ENCODE results near the gene EIF3L. TPM values are rescaled to one million over a fixed set of nuclear protein-coding genes. Genes with fewer than 3 reads are reported as not detected.

The EIF3L gene
- total and polyA plus RNA-seq, 3 donors from 2014 or later: 185 to 316 (median 295) TPM

DNA sequence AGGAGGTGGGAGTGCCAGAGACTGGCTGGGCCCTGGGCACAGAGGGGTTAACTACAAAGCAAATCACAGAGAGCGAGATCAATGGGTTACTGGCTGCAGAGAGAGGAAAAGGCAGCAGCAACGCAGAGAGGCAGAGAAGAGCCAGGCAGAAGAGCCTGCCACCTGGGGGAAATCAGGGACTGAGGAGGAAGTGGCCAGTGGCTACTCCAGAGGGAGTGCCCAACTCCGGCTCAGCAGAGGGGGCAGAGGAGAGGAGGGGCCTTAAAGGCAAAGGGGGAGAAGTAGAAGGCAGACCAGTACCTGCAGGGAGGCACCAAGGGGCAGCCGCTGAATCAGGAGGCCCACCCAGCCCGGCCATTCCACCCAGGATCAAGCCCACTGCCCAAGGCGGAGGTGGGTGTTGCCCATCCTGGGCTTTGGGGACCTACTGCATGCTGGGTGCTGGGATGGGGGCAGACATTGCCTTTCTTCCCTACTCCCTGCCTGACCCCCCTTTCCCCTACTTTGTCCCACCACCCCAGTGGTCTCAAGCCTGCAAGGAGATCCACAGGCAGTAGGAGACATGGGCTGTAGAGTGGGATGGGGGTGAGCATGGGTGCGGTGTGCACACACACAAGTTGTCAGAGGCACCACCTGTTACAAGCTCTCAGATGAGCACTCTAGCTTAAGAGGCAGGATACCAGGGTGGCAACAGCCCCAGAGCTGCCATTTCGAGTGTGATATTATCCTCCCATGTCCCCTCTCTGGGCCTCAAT, 27.0 kb upstream of the EIF3L start:
- H3K36me3 ChIP-seq (ENCODE audit: low read depth, missing control alignments): no peaks in the 10 kb centered on the region
- peaks cover 16% of the 10 kb centered on the region for H3K4me1 ChIP-seq
- no peak overlapping the region for H3K4me3 ChIP-seq
- TF ChIP-seq, protein P1, sequence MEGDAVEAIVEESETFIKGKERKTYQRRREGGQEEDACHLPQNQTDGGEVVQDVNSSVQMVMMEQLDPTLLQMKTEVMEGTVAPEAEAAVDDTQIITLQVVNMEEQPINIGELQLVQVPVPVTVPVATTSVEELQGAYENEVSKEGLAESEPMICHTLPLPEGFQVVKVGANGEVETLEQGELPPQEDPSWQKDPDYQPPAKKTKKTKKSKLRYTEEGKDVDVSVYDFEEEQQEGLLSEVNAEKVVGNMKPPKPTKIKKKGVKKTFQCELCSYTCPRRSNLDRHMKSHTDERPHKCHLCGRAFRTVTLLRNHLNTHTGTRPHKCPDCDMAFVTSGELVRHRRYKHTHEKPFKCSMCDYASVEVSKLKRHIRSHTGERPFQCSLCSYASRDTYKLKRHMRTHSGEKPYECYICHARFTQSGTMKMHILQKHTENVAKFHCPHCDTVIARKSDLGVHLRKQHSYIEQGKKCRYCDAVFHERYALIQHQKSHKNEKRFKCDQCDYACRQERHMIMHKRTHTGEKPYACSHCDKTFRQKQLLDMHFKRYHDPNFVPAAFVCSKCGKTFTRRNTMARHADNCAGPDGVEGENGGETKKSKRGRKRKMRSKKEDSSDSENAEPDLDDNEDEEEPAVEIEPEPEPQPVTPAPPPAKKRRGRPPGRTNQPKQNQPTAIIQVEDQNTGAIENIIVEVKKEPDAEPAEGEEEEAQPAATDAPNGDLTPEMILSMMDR (IDR thresholded peaks at IDR 0.05): no peak
- no peak for TF ChIP-seq POLR2A (IDR thresholded peaks at IDR 0.05)
- H3K27me3 ChIP-seq: no peaks in the 10 kb centered on the region
- no peak for DNase-seq
- H3K27ac ChIP-seq: no peak overlapping the region
- intact Hi-C loops (cut with DNase I; ENCODE audit: low total_unique reads): no loop called here
- 69 to 70% methylated on average over 8 of the region's 8 CpGs for WGBS, 2 donors
- no peaks in the 10 kb centered on the region for H3K9me3 ChIP-seq

- no peak for TF ChIP-seq POLR2A (IDR thresholded peaks at IDR 0.05)
- TF ChIP-seq, protein P1 (IDR thresholded peaks at IDR 0.05): no peak
- Histone ChIP-seq H3K4me3 (no peak within 1 kb of the TSS), H3K9me3 (no peaks in the 10 kb centered on the region), H3K4me1 (peaks cover 9% of the 10 kb centered on the region), H3K36me3 (ENCODE audit: low read depth, missing control alignments) (no peaks in the 10 kb centered on the region), H3K27me3 (no peaks in the 10 kb centered on the region), H3K27ac (no peak within 1 kb of the TSS)
- WGBS, 2 donors: 64 to 71% methylated on average over 5 to 21 of the region's 21 CpGs
- intact Hi-C loops (cut with DNase I; ENCODE audit: low total_unique reads): no loop called here
- no peak for DNase-seq
Measured at GRCh38 chr22:37823134-37823985, 25.9 kb upstream of the EIF3L start, which contains the start of gene GALR3. Gene GALR3, plus strand, starts transcription at chr22:37823382. Its CDS starts 25 bp downstream, at chr22:37823407.

- H3K4me1 ChIP-seq: no peaks in the 10 kb centered on the region
- H3K27me3 ChIP-seq: no peaks in the 10 kb centered on the region
- peak overlapping the region in 1 of 2 donors; percentile 53 for H3K27ac ChIP-seq
- no peak for TF ChIP-seq POLR2A (IDR thresholded peaks at IDR 0.05)
- TF ChIP-seq, protein P1 (IDR thresholded peaks at IDR 0.05): no peak
- H3K9me3 ChIP-seq: no peaks in the 10 kb centered on the region
- WGBS, 2 donors: 18 to 40% methylated on average over 2 to 91 of the region's 135 CpGs
- intact Hi-C loops (cut with DNase I; ENCODE audit: low total_unique reads): no loop called here
- peak; percentile 49 for DNase-seq
- no peaks in the 10 kb centered on the region for H3K36me3 ChIP-seq (ENCODE audit: low read depth, missing control alignments)
- peak overlapping the region in 1 of 2 donors; percentile 29 for H3K4me3 ChIP-seq
Measured at GRCh38 chr22:37824674-37825641, 24.3 kb upstream of the EIF3L start.

- Histone ChIP-seq H3K36me3 (ENCODE audit: low read depth, missing control alignments) (no peaks in the 10 kb centered on the region), H3K9me3 (no peaks in the 10 kb centered on the region), H3K27me3 (no peaks in the 10 kb centered on the region), H3K27ac (peak overlapping the region; percentile 27 to 75), H3K4me1 (no peaks in the 10 kb centered on the region), H3K4me3 (no peak overlapping the region)
- WGBS, 2 donors: 38 to 45% methylated on average over 8 to 9 of the region's 9 CpGs
- intact Hi-C loops (cut with DNase I; ENCODE audit: low total_unique reads): no loop called here
- peak; percentile 73 for DNase-seq
- TF ChIP-seq, protein P1 (IDR thresholded peaks at IDR 0.05): no peak
- no peak for TF ChIP-seq POLR2A (IDR thresholded peaks at IDR 0.05)
Measured at GRCh38 chr22:37827056-37827455, 22.2 kb upstream of the EIF3L start.
